HepG2 (cell line): ENCODE data around the gene DPM2.

ENCODE experiments used
- ARID2 ChIP-seq: sonication (generic); formaldehyde crosslinking; IDR thresholded peaks from 2 replicates; pipeline ENCODE4 v1.8.1; 2022; ENCODE audit warnings: mild to moderate bottlenecking, missing genetic modification reagents, borderline replicate concordance
- DPF2 ChIP-seq: sonication (generic); formaldehyde crosslinking; IDR thresholded peaks from 2 replicates; pipeline ENCODE4 v1.4.0; 2020; ENCODE audit warnings: mild to moderate bottlenecking, low read depth, missing genetic modification reagents, borderline replicate concordance
- ZNF160 ChIP-seq: sonication (generic); formaldehyde crosslinking; IDR thresholded peaks from 2 replicates; pipeline ENCODE4 v1.8.0; 2022; ENCODE audit warnings: mild to moderate bottlenecking, inconsistent platforms, missing genetic modification reagents
- ZNF841 ChIP-seq: sonication (generic); formaldehyde crosslinking; IDR thresholded peaks from 2 replicates; pipeline ENCODE4 v1.8.1; 2023; ENCODE audit warnings: missing genetic modification reagents, borderline replicate concordance

DNA sequence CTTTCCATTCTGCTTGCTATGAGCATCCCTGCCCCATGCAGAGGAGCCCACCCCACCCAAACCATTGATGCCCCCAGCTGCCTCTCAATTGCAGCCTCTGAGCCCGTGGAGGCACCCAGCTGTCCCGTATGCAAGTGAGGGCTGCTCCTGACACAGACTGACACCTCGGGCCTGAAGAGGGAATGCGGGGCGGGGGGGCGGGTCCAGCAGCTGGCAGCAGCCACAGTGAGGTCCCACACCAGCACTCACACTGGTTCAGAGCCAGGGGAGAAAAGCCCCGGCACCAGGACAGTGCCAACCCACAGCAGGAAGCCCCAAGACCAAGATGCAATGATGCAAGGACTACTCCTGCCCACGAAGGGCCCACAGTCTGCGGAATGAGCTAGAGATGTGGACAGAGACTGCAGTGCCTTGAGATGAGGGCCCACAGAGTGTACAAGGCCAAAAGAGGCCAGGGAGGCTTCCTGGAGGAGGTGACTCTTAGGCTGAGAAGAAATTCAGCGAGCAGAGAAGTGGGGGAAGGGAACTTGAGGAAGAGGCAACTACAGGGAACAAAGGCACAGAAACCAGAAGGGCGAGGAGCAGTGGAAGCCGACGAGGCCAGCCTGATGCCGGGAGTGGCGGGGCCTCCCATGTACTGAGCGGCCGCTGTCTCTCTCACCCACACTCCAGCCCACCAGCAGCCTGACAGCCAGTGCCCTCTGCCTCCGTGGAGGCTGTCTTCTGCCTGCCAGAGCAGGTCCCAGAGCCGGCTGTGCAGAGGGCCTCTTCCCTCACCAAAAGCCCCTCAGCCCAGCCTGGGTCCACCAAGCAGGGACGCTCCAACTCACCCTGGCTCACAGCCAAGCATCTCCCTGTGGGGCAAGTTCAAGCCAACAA, 33.9 kb upstream of the DPM2 start:
- TF ChIP-seq ZNF841 (no peak), DPF2 (CRISPR knock-in tag) (no peak), ZNF160 (CRISPR knock-in tag) (no peak), ARID2 (no peak)
